ENCODE measurements around the gene RAC3. TPM values are rescaled to one million over a fixed set of nuclear protein-coding genes. Genes with fewer than 3 reads are reported as not detected.

Gene RAC3
- polyA plus RNA-seq, 1 donor (not counting 4 experiments of a cell fraction or from before 2014, with no cell fraction given): 12.3 TPM

DNA sequence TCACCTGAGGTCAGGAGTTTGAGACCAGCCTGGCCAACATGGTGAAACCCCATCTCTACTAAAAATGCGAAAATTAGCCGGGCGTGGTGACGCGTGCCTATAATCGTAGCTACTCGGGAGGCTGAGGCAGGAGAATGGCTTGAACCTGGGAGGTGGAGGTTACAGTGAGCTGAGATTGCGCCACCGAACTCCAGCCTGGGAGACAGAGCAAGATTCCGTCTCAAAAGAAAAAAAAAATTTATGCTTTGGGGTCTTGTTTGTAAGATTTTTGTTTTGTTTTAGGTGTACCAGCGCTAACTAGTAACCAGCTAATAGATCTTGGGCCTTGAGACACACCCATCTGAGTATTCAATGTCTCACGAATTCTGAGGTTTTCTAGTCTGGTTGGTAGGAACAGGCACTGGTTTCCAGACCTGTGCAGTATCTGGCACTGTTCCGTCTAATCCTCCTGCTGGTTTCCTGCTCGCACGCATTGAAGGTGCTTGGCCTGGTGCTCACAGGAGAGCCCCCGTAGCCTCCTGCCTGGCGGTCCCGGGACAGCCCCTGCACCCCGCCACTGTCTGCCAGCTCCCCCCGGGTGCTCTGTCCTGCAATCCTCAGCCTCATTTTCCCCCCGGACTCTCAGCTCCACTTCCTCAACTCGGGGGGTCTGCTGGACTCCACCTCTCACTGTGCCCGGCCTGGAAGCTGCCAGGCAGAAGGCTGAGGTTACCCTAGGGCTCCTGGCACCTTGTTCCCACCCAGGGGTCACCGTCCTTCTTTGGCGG lies 44.7 kb downstream of the RAC3 start:
- Histone ChIP-seq H3K4me2 (ENCODE audit: control insufficient read depth, extremely low read depth, insufficient read depth, low read depth, low read length) (no peak overlapping the region), H3K4me3 (ENCODE audit: control insufficient read depth in 2 of 3, extremely low read depth in 1 of 3, insufficient read depth in 2 of 3, low read depth in 1 of 3, low read length in 3 of 3) (no peak overlapping the region), H3K9me1 (ENCODE audit: control insufficient read depth, extremely low read depth, insufficient read depth, low read length) (no peaks in the 10 kb centered on the region), H4K20me1 (ENCODE audit: control insufficient read depth, extremely low read depth, insufficient read depth, low read length) (peaks cover 7% of the 10 kb centered on the region), H3K79me2 (ENCODE audit: control insufficient read depth, insufficient read depth, low read length) (no peaks in the 10 kb centered on the region), H3K36me3 (ENCODE audit: control insufficient read depth in 2 of 2, extremely low read depth in 1 of 2, insufficient read depth in 2 of 2, low read length in 2 of 2) (peaks cover 21 to 25% of the 10 kb centered on the region in 2 experiments), H3K27ac (ENCODE audit: control insufficient read depth, insufficient read depth, low read length) (no peak overlapping the region), H2AFZ (ENCODE audit: control insufficient read depth, low read length) (no peak overlapping the region), H3K9ac (ENCODE audit: control insufficient read depth, extremely low read depth, insufficient read depth, low read length) (no peak overlapping the region), H3K9me3 (ENCODE audit: control insufficient read depth, low read depth, low read length) (no peaks in the 10 kb centered on the region), H3K4me1 (ENCODE audit: control insufficient read depth, extremely low read depth, insufficient read depth, low read length) (no peaks in the 10 kb centered on the region), H3K27me3 (ENCODE audit: control insufficient read depth, extremely low read depth, insufficient read depth, low read length) (no peaks in the 10 kb centered on the region)
- dilution Hi-C loops (cut with MboI; ENCODE audit: extremely low pct_ligation_motif_present, low sequenced_read_pairs): no loop called here
- FAIRE-seq (no peak), DNase-seq (ENCODE audit: low read depth, low spot score) (no peak)
- TF ChIP-seq, protein P1, sequence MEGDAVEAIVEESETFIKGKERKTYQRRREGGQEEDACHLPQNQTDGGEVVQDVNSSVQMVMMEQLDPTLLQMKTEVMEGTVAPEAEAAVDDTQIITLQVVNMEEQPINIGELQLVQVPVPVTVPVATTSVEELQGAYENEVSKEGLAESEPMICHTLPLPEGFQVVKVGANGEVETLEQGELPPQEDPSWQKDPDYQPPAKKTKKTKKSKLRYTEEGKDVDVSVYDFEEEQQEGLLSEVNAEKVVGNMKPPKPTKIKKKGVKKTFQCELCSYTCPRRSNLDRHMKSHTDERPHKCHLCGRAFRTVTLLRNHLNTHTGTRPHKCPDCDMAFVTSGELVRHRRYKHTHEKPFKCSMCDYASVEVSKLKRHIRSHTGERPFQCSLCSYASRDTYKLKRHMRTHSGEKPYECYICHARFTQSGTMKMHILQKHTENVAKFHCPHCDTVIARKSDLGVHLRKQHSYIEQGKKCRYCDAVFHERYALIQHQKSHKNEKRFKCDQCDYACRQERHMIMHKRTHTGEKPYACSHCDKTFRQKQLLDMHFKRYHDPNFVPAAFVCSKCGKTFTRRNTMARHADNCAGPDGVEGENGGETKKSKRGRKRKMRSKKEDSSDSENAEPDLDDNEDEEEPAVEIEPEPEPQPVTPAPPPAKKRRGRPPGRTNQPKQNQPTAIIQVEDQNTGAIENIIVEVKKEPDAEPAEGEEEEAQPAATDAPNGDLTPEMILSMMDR (optimal IDR thresholded peaks at IDR 0.05 in 1 of 3, IDR thresholded peaks at IDR 0.05 in 1 of 3, conservative IDR thresholded peaks at IDR 0.05 in 1 of 3; ENCODE audit: extremely low read depth in 1 of 3, insufficient read depth in 2 of 3, low read length in 3 of 3): no peak
- no peak for TF ChIP-seq EZH2 (IDR thresholded peaks at IDR 0.05; ENCODE audit: low read length)

DNA sequence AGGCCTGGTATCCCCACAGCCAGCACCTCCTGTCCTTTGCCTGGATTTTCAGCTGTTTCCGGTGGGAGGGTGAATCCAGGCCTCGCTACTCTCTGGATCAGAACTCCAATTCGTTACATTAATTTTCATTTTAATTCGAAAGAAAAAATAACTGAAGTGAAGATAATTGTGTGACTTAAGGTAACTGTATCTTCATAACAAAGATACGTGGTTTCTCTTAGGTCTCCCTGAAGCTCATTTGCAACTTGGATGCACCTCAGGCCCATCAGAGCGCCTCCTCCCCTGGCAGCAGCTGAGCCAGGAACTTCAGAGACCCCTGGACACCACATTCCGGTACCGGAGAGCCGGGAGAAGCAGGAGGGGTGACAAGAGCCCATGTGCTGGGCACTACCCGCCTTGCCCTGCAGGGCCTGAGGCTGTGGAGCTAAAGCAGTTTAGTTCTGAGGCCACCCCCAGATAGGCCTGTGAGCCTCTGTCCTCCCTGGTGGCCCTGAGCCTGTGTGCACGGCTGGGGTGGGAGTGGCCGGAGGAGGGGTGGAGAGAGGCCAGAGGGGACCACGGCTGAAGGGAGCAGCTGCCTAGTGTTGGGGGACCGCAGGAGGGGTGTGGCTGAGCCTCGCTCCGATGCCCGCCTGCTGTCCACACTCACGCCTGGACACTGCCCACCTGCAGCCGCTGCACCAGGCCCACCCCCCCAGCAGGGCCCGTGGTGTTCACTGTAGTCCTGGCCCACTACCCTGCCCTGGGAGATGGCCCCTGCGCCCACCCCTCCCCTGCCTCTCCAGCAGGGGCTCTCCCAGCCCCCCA lies 45.5 kb downstream of the RAC3 start:
- no peaks in the 10 kb centered on the region for H3K79me2 ChIP-seq (ENCODE audit: control insufficient read depth, insufficient read depth, low read length)
- no peak overlapping the region for H3K9ac ChIP-seq (ENCODE audit: control insufficient read depth, extremely low read depth, insufficient read depth, low read length)
- no peak overlapping the region for H3K4me2 ChIP-seq (ENCODE audit: control insufficient read depth, extremely low read depth, insufficient read depth, low read depth, low read length)
- no peaks in the 10 kb centered on the region for H3K9me3 ChIP-seq (ENCODE audit: control insufficient read depth, low read depth, low read length)
- DNase-seq (ENCODE audit: low read depth, low spot score): no peak
- no peaks in the 10 kb centered on the region for H3K27me3 ChIP-seq (ENCODE audit: control insufficient read depth, extremely low read depth, insufficient read depth, low read length)
- dilution Hi-C loops (cut with MboI; ENCODE audit: extremely low pct_ligation_motif_present, low sequenced_read_pairs): no loop called here
- no peak for TF ChIP-seq EZH2 (IDR thresholded peaks at IDR 0.05; ENCODE audit: low read length)
- TF ChIP-seq, protein P1 (optimal IDR thresholded peaks at IDR 0.05 in 1 of 3, IDR thresholded peaks at IDR 0.05 in 1 of 3, conservative IDR thresholded peaks at IDR 0.05 in 1 of 3; ENCODE audit: extremely low read depth in 1 of 3, insufficient read depth in 2 of 3, low read length in 3 of 3): no peak
- no peak overlapping the region for H3K27ac ChIP-seq (ENCODE audit: control insufficient read depth, insufficient read depth, low read length)
- peaks cover 10% of the 10 kb centered on the region for H4K20me1 ChIP-seq (ENCODE audit: control insufficient read depth, extremely low read depth, insufficient read depth, low read length)
- H3K4me3 ChIP-seq (ENCODE audit: control insufficient read depth in 2 of 3, extremely low read depth in 1 of 3, insufficient read depth in 2 of 3, low read depth in 1 of 3, low read length in 3 of 3): no peak overlapping the region
- peaks cover 24 to 30% of the 10 kb centered on the region in 2 experiments for H3K36me3 ChIP-seq (ENCODE audit: control insufficient read depth in 2 of 2, extremely low read depth in 1 of 2, insufficient read depth in 2 of 2, low read length in 2 of 2)
- no peaks in the 10 kb centered on the region for H3K4me1 ChIP-seq (ENCODE audit: control insufficient read depth, extremely low read depth, insufficient read depth, low read length)
- H3K9me1 ChIP-seq (ENCODE audit: control insufficient read depth, extremely low read depth, insufficient read depth, low read length): no peaks in the 10 kb centered on the region
- no peak overlapping the region for H2AFZ ChIP-seq (ENCODE audit: control insufficient read depth, low read length)
- FAIRE-seq: no peak
